ENCODE measurements around the gene RNF123.
"Not testable (repeated sequence)": the region's sequence is repeated elsewhere in the genome, so short reads cannot be mapped to it uniquely, and the experiment has no call there.

Gene RNF123

GRCh38 chr3:49683162-49683561 lies 6.2 kb upstream of the RNF123 start:
- no peak for DNase-seq

- DNase-seq: not testable (repeated sequence)
These were observed 4.9 kb upstream of the RNF123 start for GRCh38 chr3:49684453-49684852.

GRCh38 chr3:49685103-49685502 lies 4.3 kb upstream of the RNF123 start:
- not testable (repeated sequence) for DNase-seq

GRCh38 chr3:49685846-49686245 lies 3.5 kb upstream of the RNF123 start:
- DNase-seq: not testable (repeated sequence)

- peak; percentile 11 for DNase-seq
These were observed 3.0 kb upstream of the RNF123 start for GRCh38 chr3:49686346-49686745.

- peak; percentile 10 for DNase-seq
These were observed 2.5 kb upstream of the RNF123 start for GRCh38 chr3:49686769-49687423.

- DNase-seq: not testable (repeated sequence)
These were observed 1.9 kb upstream of the RNF123 start for GRCh38 chr3:49687424-49687795.

- not testable (repeated sequence) for DNase-seq
These were observed 865 bp upstream of the RNF123 start for GRCh38 chr3:49688338-49689045.

- not testable (repeated sequence) for DNase-seq
These were observed 709 bp downstream of the RNF123 start for GRCh38 chr3:49689908-49690624.

- DNase-seq: not testable (repeated sequence)
These were observed 1.5 kb downstream of the RNF123 start for GRCh38 chr3:49690856-49691255.

- not testable (repeated sequence) for DNase-seq
These were observed 2.1 kb downstream of the RNF123 start for GRCh38 chr3:49691481-49691880.

GRCh38 chr3:49694409-49695070 lies 5.2 kb downstream of the RNF123 start:
- not testable (repeated sequence) for DNase-seq

GRCh38 chr3:49695350-49696015 lies 6.1 kb downstream of the RNF123 start:
- DNase-seq: not testable (repeated sequence)

- DNase-seq: no peak
These were observed 10.1 kb downstream of the RNF123 start for GRCh38 chr3:49699281-49699979.

- no peak for DNase-seq
These were observed 10.7 kb downstream of the RNF123 start for GRCh38 chr3:49700014-49700413.

GRCh38 chr3:49700453-49701128 lies 11.2 kb downstream of the RNF123 start:
- no peak for DNase-seq

- no peak for DNase-seq
These were observed 12.2 kb downstream of the RNF123 start for GRCh38 chr3:49701388-49702077.

GRCh38 chr3:49702672-49703071 lies 13.3 kb downstream of the RNF123 start:
- no peak for DNase-seq

GRCh38 chr3:49703443-49703927 lies 14.1 kb downstream of the RNF123 start:
- DNase-seq: peak; percentile 66

GRCh38 chr3:49703956-49704355 lies 14.6 kb downstream of the RNF123 start:
- DNase-seq: no peak

GRCh38 chr3:49704629-49705028 lies 15.3 kb downstream of the RNF123 start:
- DNase-seq: no peak

Measured in CD4-positive, alpha-beta T cell treated with Interleukin-4 for 4 hours (primary cell).